Right lobe of liver (tissue), 4 donors: ENCODE results near the gene FYCO1.

Experiments
- CTCF ChIP-seq, 4 donors: fragments of 200-600 bp in 3 of 4; fragments of 450-650 bp in 1 of 4; IDR thresholded peaks; one replicate each; pipeline versions ENCODE4 v1.5.1 to v1.8.0; 2016 to 2022; ENCODE audit warnings: antibody characterized with exemption in 4 of 4, mild to moderate bottlenecking in 2 of 4
- POLR2A ChIP-seq: fragments of 450-650 bp; IDR thresholded peaks from one replicate; pipeline ENCODE4 v1.6.1; 2017; ENCODE audit warnings: antibody characterized with exemption, mild to moderate bottlenecking
- donor health status: DM: no; HTN: no; CAD: no.
- donor health status: DM: no; HTN: no; CAD: no.
- donor health status: DM: no; HTN: yes; CAD: no.

GRCh38 chr3:45953536-45953935 is 42.1 kb downstream of the FYCO1 start:
- TF ChIP-seq CTCF (IDR thresholded peaks at IDR 0.05) (no peak), POLR2A (no peak)
